Upper lobe of left lung (tissue), 4 donors: ENCODE measurements around the gene CALY.

ENCODE experiments used
- CTCF ChIP-seq, 6 experiments: fragments of 450-650 bp in 4 of 6; fragments of 200-600 bp in 2 of 6; sonication (generic) in 2 of 6; IDR thresholded peaks; one replicate each; pipeline ENCODE4 v1.5.1; 2016 to 2019; ENCODE audit warnings: antibody characterized with exemption in 6 of 6
- POLR2AphosphoS5 ChIP-seq, 2 donors: sonication (generic); formaldehyde crosslinking; IDR thresholded peaks; one replicate each; pipeline ENCODE4 v1.5.1; 2017; ENCODE audit warnings: antibody characterized with exemption in 2 of 2

- no peak for TF ChIP-seq POLR2AphosphoS5 (IDR thresholded peaks at IDR 0.05)
- no peak for TF ChIP-seq CTCF (IDR thresholded peaks at IDR 0.05)
Observed at GRCh38 chr10:133375357-133376115, 38.8 kb upstream of the CALY start.
